Liver (tissue), 9 donors: ENCODE data around the gene DNAJB6. TPM values are rescaled to one million over a fixed set of nuclear protein-coding genes. Genes with fewer than 3 reads are reported as not detected.

Experiments used
- DNase-seq: peaks from one replicate; pipeline ENCODE4 v3.0.0-alpha.2; 2017; ENCODE audit warnings: low spot score
- H3K27ac ChIP-seq, 2 donors: one replicate each; pipeline ENCODE4 v1.7.0; 2013; ENCODE audit warnings: inconsistent platforms in 2 of 2, low read length in 2 of 2, control low read depth in 1 of 2, low read depth in 1 of 2, mild to moderate bottlenecking in 1 of 2
- H3K27me3 ChIP-seq, 4 donors: one replicate each; pipeline versions ENCODE4 v1.6.1 to v1.7.0; 2013; ENCODE audit warnings: low read length in 3 of 4, inconsistent platforms in 1 of 4, mild to moderate bottlenecking in 1 of 4, moderate library complexity in 1 of 4; ENCODE audit not compliant: control insufficient read depth in 4 of 4, insufficient read depth in 4 of 4
- H3K36me3 ChIP-seq, 4 donors: one replicate each; pipeline versions ENCODE4 v1.6.1 to v1.7.0; 2013; ENCODE audit warnings: low read length in 3 of 4, mild to moderate bottlenecking in 3 of 4, low read depth in 1 of 4, moderate library complexity in 1 of 4; ENCODE audit not compliant: control insufficient read depth in 4 of 4, insufficient read depth in 3 of 4
- H3K4me1 ChIP-seq, 4 donors: one replicate each; pipeline versions ENCODE4 v1.6.1 to v1.7.0; 2013; ENCODE audit warnings: low read length in 3 of 4, mild to moderate bottlenecking in 3 of 4, moderate library complexity in 1 of 4; ENCODE audit not compliant: control insufficient read depth in 4 of 4, insufficient read depth in 4 of 4
- H3K4me3 ChIP-seq, 3 donors: one replicate each; pipeline versions ENCODE4 v1.6.1 to v1.7.0; 2013; ENCODE audit warnings: low read length in 3 of 3, control low read depth in 1 of 3, low read depth in 1 of 3, mild to moderate bottlenecking in 1 of 3
- H3K9ac ChIP-seq, 2 donors: one replicate each; pipeline ENCODE4 v1.7.0; 2013; ENCODE audit warnings: low read length in 2 of 2, mild to moderate bottlenecking in 2 of 2, moderate library complexity in 2 of 2, control low read depth in 1 of 2, low read depth in 1 of 2
- H3K9me3 ChIP-seq, 4 donors: one replicate each; pipeline versions ENCODE4 v1.6.1 to v1.7.0; 2013; ENCODE audit warnings: low read length in 3 of 4; ENCODE audit not compliant: control insufficient read depth in 4 of 4
- EGR1 ChIP-seq, 2 donors: IDR thresholded peaks; 2 replicates each; pipeline ENCODE4 v1.6.1; 2016 to 2018; ENCODE audit warnings: antibody characterized with exemption in 2 of 2, low read depth in 2 of 2
- FOXA2 ChIP-seq: IDR thresholded peaks from 2 replicates; pipeline ENCODE4 v1.6.1; 2016; ENCODE audit warnings: antibody characterized with exemption
- HNF4A ChIP-seq, 2 donors: conservative IDR thresholded peaks; 2 replicates each; pipeline ENCODE4 v1.6.1; 2016; ENCODE audit warnings: antibody characterized with exemption in 2 of 2, mild to moderate bottlenecking in 2 of 2
- HNF4G ChIP-seq: IDR thresholded peaks from 2 replicates; pipeline ENCODE4 v1.6.1; 2016; ENCODE audit warnings: antibody characterized with exemption
- JUND ChIP-seq, 2 donors: IDR thresholded peaks; 2 replicates each; pipeline ENCODE4 v1.6.1; 2016; ENCODE audit warnings: antibody characterized with exemption in 2 of 2
- NR2F2 ChIP-seq: IDR thresholded peaks from 2 replicates; pipeline ENCODE4 v1.6.1; 2016; ENCODE audit warnings: antibody characterized with exemption
- RAD21 ChIP-seq, 2 donors: IDR thresholded peaks; 2 replicates each; pipeline ENCODE4 v1.6.1; 2016; ENCODE audit warnings: antibody characterized with exemption in 2 of 2, mild to moderate bottlenecking in 2 of 2
- RXRA ChIP-seq, 2 donors: IDR thresholded peaks; 2 replicates each; pipeline ENCODE4 v1.6.1; 2017 to 2018; ENCODE audit warnings: antibody characterized with exemption in 2 of 2, mild to moderate bottlenecking in 1 of 2
- SP1 ChIP-seq: IDR thresholded peaks from 2 replicates; pipeline ENCODE4 v1.6.1; 2018; ENCODE audit warnings: antibody characterized with exemption, mild to moderate bottlenecking
- TAF1 ChIP-seq: conservative IDR thresholded peaks from 2 replicates; pipeline ENCODE4 v1.6.1; 2016; ENCODE audit warnings: antibody characterized with exemption, mild to moderate bottlenecking
- YY1 ChIP-seq: IDR thresholded peaks from 2 replicates; pipeline ENCODE4 v1.6.1; 2016; ENCODE audit warnings: antibody characterized with exemption, mild to moderate bottlenecking
- WGBS: extraction: QIAGEN DNeasy Blood & Tissue Kit; methylation state at CpG from one replicate; pipeline ENCODE4 v1.1.7; 2013; 5-methylcytosine and 5-hydroxymethylcytosine counted together
- polyA plus RNA-seq, 2 donors: library from polyadenylated mRNA; stranded (reverse) in 1 of 2; unstranded in 1 of 2; fragments of 200-250 nt in 1 of 2; fragments of >200 nt in 1 of 2; fragmentation: Nextera tagmentation in 1 of 2; extraction: Ambion mirVana in 1 of 2; gene quantifications; one replicate each; pipeline versions ENCODE4 v1.2.1 to v1.2.3, GENCODE V29; 2013 to 2015
- total RNA-seq, 2 donors: library from RNA; depleted of rRNA; stranded (reverse); fragments of >200 nt; gene quantifications; one replicate each; pipeline ENCODE4 v1.2.3, GENCODE V29; 2014
- TF ChIP-seq, protein P1 (sequence below): IDR thresholded peaks from 2 replicates; pipeline ENCODE4 v1.6.1; 2016; ENCODE audit warnings: antibody characterized with exemption
- TF ChIP-seq, protein P2 (sequence below): IDR thresholded peaks from 2 replicates; pipeline ENCODE4 v1.6.1; 2016; ENCODE audit warnings: antibody characterized with exemption
- TF ChIP-seq, protein P3 (sequence below): IDR thresholded peaks from 2 replicates; pipeline ENCODE4 v1.6.1; 2016; ENCODE audit warnings: antibody characterized with exemption, mild to moderate bottlenecking
- TF ChIP-seq, protein P4 (sequence below): fragments of 150-350 bp; IDR thresholded peaks from 2 replicates; pipeline ENCODE4 v1.5.1; 2017; ENCODE audit warnings: improper control_type of control experiment, low read depth, low read length; ENCODE audit not compliant: missing input control
- TF ChIP-seq, protein P5 (sequence below): IDR thresholded peaks from 2 replicates; pipeline ENCODE4 v1.6.1; 2016; ENCODE audit warnings: antibody characterized with exemption
- donor health status: healthy.
- donor health status: healthy.
- donor health status: healthy.
- donor health status: healthy.
- donor health status: healthy.

Gene DNAJB6
- total and polyA plus RNA-seq, 4 donors: 26.5 to 46.6 (median 42.4) TPM

DNA sequence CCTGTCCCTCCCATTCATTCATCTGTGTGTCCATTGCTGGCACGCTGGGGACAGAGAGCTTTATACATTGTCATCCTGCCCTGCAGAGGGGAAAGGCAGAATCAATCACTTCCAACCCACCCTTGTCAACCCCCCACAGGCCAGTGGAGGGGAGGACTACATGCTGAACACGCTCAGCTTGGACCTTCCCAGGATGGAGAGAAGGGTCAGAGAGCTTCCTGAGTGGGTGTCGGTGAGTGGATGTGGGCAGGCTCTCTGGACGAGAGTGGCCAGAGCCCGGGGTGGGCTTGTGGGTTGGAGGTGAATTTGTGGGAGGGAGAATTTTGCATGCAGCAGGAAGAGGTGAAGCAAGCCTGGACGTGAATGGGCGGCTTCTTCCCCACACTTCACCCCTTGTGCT lies 93.9 kb downstream of the DNAJB6 start:
- 79% methylated on average over 7 of the region's 7 CpGs for WGBS
- TF ChIP-seq RXRA (IDR thresholded peaks at IDR 0.05) (no peak), SP1 (no peak), HNF4A (conservative IDR thresholded peaks at IDR 0.05) (no peak), RAD21 (IDR thresholded peaks at IDR 0.05) (no peak), NR2F2 (no peak), TAF1 (no peak), HNF4G (no peak), FOXA2 (no peak), EGR1 (IDR thresholded peaks at IDR 0.05; ENCODE audit: low read depth in 2 of 2) (no peak), JUND (IDR thresholded peaks at IDR 0.05) (no peak), YY1 (no peak)
- TF ChIP-seq, protein P1, sequence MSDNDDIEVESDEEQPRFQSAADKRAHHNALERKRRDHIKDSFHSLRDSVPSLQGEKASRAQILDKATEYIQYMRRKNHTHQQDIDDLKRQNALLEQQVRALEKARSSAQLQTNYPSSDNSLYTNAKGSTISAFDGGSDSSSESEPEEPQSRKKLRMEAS: no peak
- TF ChIP-seq, protein P2, sequence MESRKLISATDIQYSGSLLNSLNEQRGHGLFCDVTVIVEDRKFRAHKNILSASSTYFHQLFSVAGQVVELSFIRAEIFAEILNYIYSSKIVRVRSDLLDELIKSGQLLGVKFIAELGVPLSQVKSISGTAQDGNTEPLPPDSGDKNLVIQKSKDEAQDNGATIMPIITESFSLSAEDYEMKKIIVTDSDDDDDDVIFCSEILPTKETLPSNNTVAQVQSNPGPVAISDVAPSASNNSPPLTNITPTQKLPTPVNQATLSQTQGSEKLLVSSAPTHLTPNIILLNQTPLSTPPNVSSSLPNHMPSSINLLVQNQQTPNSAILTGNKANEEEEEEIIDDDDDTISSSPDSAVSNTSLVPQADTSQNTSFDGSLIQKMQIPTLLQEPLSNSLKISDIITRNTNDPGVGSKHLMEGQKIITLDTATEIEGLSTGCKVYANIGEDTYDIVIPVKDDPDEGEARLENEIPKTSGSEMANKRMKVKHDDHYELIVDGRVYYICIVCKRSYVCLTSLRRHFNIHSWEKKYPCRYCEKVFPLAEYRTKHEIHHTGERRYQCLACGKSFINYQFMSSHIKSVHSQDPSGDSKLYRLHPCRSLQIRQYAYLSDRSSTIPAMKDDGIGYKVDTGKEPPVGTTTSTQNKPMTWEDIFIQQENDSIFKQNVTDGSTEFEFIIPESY: no peak
- TF ChIP-seq, protein P3, sequence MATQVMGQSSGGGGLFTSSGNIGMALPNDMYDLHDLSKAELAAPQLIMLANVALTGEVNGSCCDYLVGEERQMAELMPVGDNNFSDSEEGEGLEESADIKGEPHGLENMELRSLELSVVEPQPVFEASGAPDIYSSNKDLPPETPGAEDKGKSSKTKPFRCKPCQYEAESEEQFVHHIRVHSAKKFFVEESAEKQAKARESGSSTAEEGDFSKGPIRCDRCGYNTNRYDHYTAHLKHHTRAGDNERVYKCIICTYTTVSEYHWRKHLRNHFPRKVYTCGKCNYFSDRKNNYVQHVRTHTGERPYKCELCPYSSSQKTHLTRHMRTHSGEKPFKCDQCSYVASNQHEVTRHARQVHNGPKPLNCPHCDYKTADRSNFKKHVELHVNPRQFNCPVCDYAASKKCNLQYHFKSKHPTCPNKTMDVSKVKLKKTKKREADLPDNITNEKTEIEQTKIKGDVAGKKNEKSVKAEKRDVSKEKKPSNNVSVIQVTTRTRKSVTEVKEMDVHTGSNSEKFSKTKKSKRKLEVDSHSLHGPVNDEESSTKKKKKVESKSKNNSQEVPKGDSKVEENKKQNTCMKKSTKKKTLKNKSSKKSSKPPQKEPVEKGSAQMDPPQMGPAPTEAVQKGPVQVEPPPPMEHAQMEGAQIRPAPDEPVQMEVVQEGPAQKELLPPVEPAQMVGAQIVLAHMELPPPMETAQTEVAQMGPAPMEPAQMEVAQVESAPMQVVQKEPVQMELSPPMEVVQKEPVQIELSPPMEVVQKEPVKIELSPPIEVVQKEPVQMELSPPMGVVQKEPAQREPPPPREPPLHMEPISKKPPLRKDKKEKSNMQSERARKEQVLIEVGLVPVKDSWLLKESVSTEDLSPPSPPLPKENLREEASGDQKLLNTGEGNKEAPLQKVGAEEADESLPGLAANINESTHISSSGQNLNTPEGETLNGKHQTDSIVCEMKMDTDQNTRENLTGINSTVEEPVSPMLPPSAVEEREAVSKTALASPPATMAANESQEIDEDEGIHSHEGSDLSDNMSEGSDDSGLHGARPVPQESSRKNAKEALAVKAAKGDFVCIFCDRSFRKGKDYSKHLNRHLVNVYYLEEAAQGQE: no peak
- TF ChIP-seq, protein P4, sequence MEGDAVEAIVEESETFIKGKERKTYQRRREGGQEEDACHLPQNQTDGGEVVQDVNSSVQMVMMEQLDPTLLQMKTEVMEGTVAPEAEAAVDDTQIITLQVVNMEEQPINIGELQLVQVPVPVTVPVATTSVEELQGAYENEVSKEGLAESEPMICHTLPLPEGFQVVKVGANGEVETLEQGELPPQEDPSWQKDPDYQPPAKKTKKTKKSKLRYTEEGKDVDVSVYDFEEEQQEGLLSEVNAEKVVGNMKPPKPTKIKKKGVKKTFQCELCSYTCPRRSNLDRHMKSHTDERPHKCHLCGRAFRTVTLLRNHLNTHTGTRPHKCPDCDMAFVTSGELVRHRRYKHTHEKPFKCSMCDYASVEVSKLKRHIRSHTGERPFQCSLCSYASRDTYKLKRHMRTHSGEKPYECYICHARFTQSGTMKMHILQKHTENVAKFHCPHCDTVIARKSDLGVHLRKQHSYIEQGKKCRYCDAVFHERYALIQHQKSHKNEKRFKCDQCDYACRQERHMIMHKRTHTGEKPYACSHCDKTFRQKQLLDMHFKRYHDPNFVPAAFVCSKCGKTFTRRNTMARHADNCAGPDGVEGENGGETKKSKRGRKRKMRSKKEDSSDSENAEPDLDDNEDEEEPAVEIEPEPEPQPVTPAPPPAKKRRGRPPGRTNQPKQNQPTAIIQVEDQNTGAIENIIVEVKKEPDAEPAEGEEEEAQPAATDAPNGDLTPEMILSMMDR: no peak
- TF ChIP-seq, protein P5, sequence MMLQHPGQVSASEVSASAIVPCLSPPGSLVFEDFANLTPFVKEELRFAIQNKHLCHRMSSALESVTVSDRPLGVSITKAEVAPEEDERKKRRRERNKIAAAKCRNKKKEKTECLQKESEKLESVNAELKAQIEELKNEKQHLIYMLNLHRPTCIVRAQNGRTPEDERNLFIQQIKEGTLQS: no peak

More for the DNA sequence above, 93.9 kb downstream of the DNAJB6 start:
- no peaks in the 10 kb centered on the region for H3K9me3 ChIP-seq
- H3K4me1 ChIP-seq: no peaks in the 10 kb centered on the region
- no peak overlapping the region for H3K27ac ChIP-seq
- no peaks in the 10 kb centered on the region for H3K36me3 ChIP-seq
- DNase-seq: no peak
- no peaks in the 10 kb centered on the region for H3K27me3 ChIP-seq
- H3K4me3 ChIP-seq: no peak overlapping the region
- no peak overlapping the region for H3K9ac ChIP-seq
